B cell (primary cell): ENCODE measurements around the gene GUCA2A. TPM values are rescaled to one million over a fixed set of nuclear protein-coding genes. Genes with fewer than 3 reads are reported as not detected.

Experiments
- ATAC-seq: fragments of 200-7000 bp; cut with Tn5 transposase; one replicate; pipeline ENCODE4 v1.10.0; 2021; ENCODE audit warnings: low read depth, mild to moderate bottlenecking, moderate number of reproducible peaks, moderate library complexity
- CTCF ChIA-PET: fragments of 350-600 bp; sonication (Branson Sonifier 250); formaldehyde crosslinking; loops from one replicate; lab custom pipeline; 2021; ENCODE audit warnings: antibody characterized with exemption, inconsistent platforms; lab: Charles Lee
- POLR2A ChIA-PET: fragments of 350-600 bp; sonication (Branson Sonifier 250); formaldehyde crosslinking; loops from one replicate; lab custom pipeline; 2021; ENCODE audit warnings: antibody characterized with exemption; lab: Charles Lee
- DNase-seq: peaks from one replicate; pipeline ENCODE4 v3.0.0; 2013
- H2AFZ ChIP-seq: 2 replicates; pipeline ENCODE4 v1.6.1; 2012; ENCODE audit warnings: mild to moderate bottlenecking, low read depth, low read length; ENCODE audit not compliant: insufficient read depth, poor library complexity, severe bottlenecking
- H3K27ac ChIP-seq, 2 donors: 1 replicate in 1 of 2; 2 replicates in 1 of 2; pipeline ENCODE4 v1.5.1; 2012 to 2013; ENCODE audit warnings: low read length in 2 of 2, mild to moderate bottlenecking in 2 of 2, moderate library complexity in 1 of 2
- H3K27me3 ChIP-seq, 4 experiments: fragments of 200-600 bp in 1 of 4; sonication (generic) in 1 of 4; replicated peaks in 1 of 4; 1 replicate in 2 of 4; 2 replicates in 2 of 4; pipeline versions ENCODE4 v1.6.1 to v1.7.0; 2013 to 2016; ENCODE audit warnings: low read length in 3 of 4, mild to moderate bottlenecking in 2 of 4, mixed read lengths in 1 of 4, moderate library complexity in 1 of 4; ENCODE audit not compliant: insufficient read depth in 4 of 4, control insufficient read depth in 3 of 4; ENCODE audit errors: control extremely low read depth in 1 of 4
- H3K36me3 ChIP-seq, 2 experiments: replicated peaks in 1 of 2; 1 replicate in 1 of 2; 2 replicates in 1 of 2; pipeline versions ENCODE4 v1.6.1 to v1.7.1; 2013; ENCODE audit warnings: low read length in 1 of 2; ENCODE audit not compliant: insufficient read depth in 2 of 2, control insufficient read depth in 1 of 2; ENCODE audit errors: control extremely low read depth in 1 of 2, extremely low read depth in 1 of 2
- H3K4me1 ChIP-seq, 2 donors: fragments of 200-600 bp in 1 of 2; sonication (generic) in 1 of 2; 1 replicate in 1 of 2; 2 replicates in 1 of 2; pipeline versions ENCODE4 v1.5.1 to v1.6.1; 2013 to 2017; ENCODE audit warnings: low read length in 2 of 2; ENCODE audit not compliant: control insufficient read depth in 2 of 2, insufficient read depth in 2 of 2
- H3K4me2 ChIP-seq: replicated peaks from 2 replicates; pipeline ENCODE3; 2012; ENCODE audit warnings: mild to moderate bottlenecking, low read depth, low read length; ENCODE audit not compliant: poor library complexity, severe bottlenecking
- H3K4me3 ChIP-seq, 5 experiments: fragments of 200-600 bp in 1 of 5; sonication (generic) in 1 of 5; 1 replicate in 3 of 5; 2 replicates in 2 of 5; pipeline versions ENCODE4 v1.5.1 to v1.7.0; 2011 to 2016; ENCODE audit warnings: low read length in 4 of 5, mild to moderate bottlenecking in 4 of 5, low read depth in 2 of 5, control low read depth in 1 of 5, moderate library complexity in 1 of 5; ENCODE audit not compliant: insufficient read depth in 1 of 5; ENCODE audit errors: control extremely low read depth in 1 of 5, extremely low read depth in 1 of 5
- H3K79me2 ChIP-seq: fragments of 200-600 bp; sonication (generic); one replicate; pipeline ENCODE4 v1.6.0; 2016; ENCODE audit warnings: low read length; ENCODE audit not compliant: control insufficient read depth, insufficient read depth
- H3K9ac ChIP-seq: fragments of 200-600 bp; sonication (generic); 2 replicates; pipeline ENCODE4 v1.6.1; 2017; ENCODE audit warnings: mild to moderate bottlenecking, low read length, moderate library complexity
- H3K9me3 ChIP-seq, 3 donors: one replicate each; pipeline versions ENCODE4 v1.6.1 to v1.7.1; 2013; ENCODE audit warnings: low read length in 2 of 3; ENCODE audit not compliant: control insufficient read depth in 2 of 3, insufficient read depth in 1 of 3; ENCODE audit errors: control extremely low read depth in 1 of 3
- H4K20me1 ChIP-seq: 2 replicates; pipeline ENCODE4 v1.6.0; 2012; ENCODE audit warnings: mild to moderate bottlenecking, low read length; ENCODE audit not compliant: insufficient read depth, control insufficient read depth, poor library complexity, severe bottlenecking
- H3K27ac Mint-ChIP-seq: one replicate; pipeline ENCODE4 v1.8.0; 2021; ENCODE audit warnings: mixed read lengths
- H3K27me3 Mint-ChIP-seq: one replicate; pipeline ENCODE4 v1.8.0; 2021; ENCODE audit warnings: mixed read lengths
- H3K4me1 Mint-ChIP-seq: one replicate; pipeline ENCODE4 v1.8.0; 2021; ENCODE audit warnings: mixed read lengths
- H3K4me3 Mint-ChIP-seq: one replicate; pipeline ENCODE4 v1.8.0; 2021; ENCODE audit warnings: mixed read lengths
- H3K9me3 Mint-ChIP-seq: one replicate; pipeline ENCODE4 v1.8.0; 2022; ENCODE audit warnings: mixed read lengths; ENCODE audit not compliant: insufficient read depth
- CTCF ChIP-seq: fragments of 200-600 bp; IDR thresholded peaks from one replicate; pipeline ENCODE4 v1.8.0; 2022; ENCODE audit warnings: antibody characterized with exemption, mild to moderate bottlenecking
- EZH2 ChIP-seq: IDR thresholded peaks from 2 replicates; pipeline ENCODE4 v1.6.1; 2012; ENCODE audit warnings: borderline replicate concordance, low read depth, mild to moderate bottlenecking, moderate library complexity, low read length; ENCODE audit not compliant: insufficient read depth, poor library complexity, severe bottlenecking
- WGBS: methylation state at CpG from one replicate; pipeline ENCODE4 v1.1.5; 2013; ENCODE audit warnings: missing lambda C conversion rate; ENCODE audit not compliant: insufficient coverage; 5-methylcytosine and 5-hydroxymethylcytosine counted together
- intact Hi-C: fragments of 100-400 bp; cut with micrococcal nuclease; formaldehyde crosslinking; loops from one replicate; pipeline ENCODE4 v1.10.0; 2022
- polyA plus RNA-seq: library from polyadenylated mRNA; depleted of rRNA; stranded (reverse); fragments of >200 nt; gene quantifications from 2 replicates; pipeline ENCODE4 v1.2.3, GENCODE V29; 2012
- total RNA-seq, 2 donors: library from RNA; stranded (reverse); fragments of 120-200 nt in 1 of 2; gene quantifications; 1 replicate in 1 of 2; 2 replicates in 1 of 2; pipeline versions ENCODE4 v1.2.3 to v1.2.4, GENCODE V29; 2013 to 2022

GUCA2A gene
- total and polyA plus RNA-seq, 2 donors (not counting 1 experiment from before 2014, with no cell fraction given), result not detected

- Histone ChIP-seq H4K20me1 (no peaks in the 10 kb centered on the region), H3K4me3 (no peak overlapping the region), H3K79me2 (no peaks in the 10 kb centered on the region), H3K4me2 (no peak overlapping the region), H2AFZ (no peak overlapping the region), H3K9ac (no peak overlapping the region), H3K36me3 (no peaks in the 10 kb centered on the region), H3K9me3 (peaks cover 0 to 5% (median 0%) of the 10 kb centered on the region in 3 donors), H3K27ac (no peak overlapping the region), H3K4me1 (no peaks in the 10 kb centered on the region), H3K27me3 (no peaks in the 10 kb centered on the region)
- CTCF ChIA-PET, result interaction anchor here (0.8 kb wide), 1 partner anchor 16 kb away, joined by 3 read pairs; no protein-coding TSS in a partner anchor
- Mint-ChIP-seq H3K27ac (no peak overlapping the region), H3K4me1 (no peaks in the 10 kb centered on the region), H3K27me3 (peaks cover 9% of the 10 kb centered on the region), H3K4me3 (no peak overlapping the region), H3K9me3 (peaks cover 3% of the 10 kb centered on the region)
- intact Hi-C loops, result no loop called here
- POLR2A ChIA-PET, result no interaction called here
- no peak for ATAC-seq
- 24% methylated on average over 7 of the region's 7 CpGs for WGBS
- TF ChIP-seq CTCF (no peak), EZH2 (no peak)
- DNase-seq, result no peak
These were observed 6.9 kb downstream of the GUCA2A start for GRCh38 chr1:42157667-42158066.

- DNase-seq, result no peak
- TF ChIP-seq CTCF, result no peak
- TF ChIP-seq EZH2, result no peak
- H3K9ac ChIP-seq, result no peak overlapping the region
These were observed 9.2 kb downstream of the GUCA2A start for GRCh38 chr1:42155362-42155761.

More at GRCh38 chr1:42155362-42155761, 9.2 kb downstream of the GUCA2A start:
- H3K9me3 Mint-ChIP-seq, result no peaks in the 10 kb centered on the region
- Histone ChIP-seq H2AFZ (no peak overlapping the region), H3K27ac (no peak overlapping the region), H3K9me3 (no peaks in the 10 kb centered on the region), H3K4me2 (no peak overlapping the region), H3K27me3 (no peaks in the 10 kb centered on the region), H3K79me2 (no peaks in the 10 kb centered on the region), H3K36me3 (no peaks in the 10 kb centered on the region), H3K4me3 (no peak overlapping the region), H4K20me1 (no peaks in the 10 kb centered on the region), H3K4me1 (no peaks in the 10 kb centered on the region)
- POLR2A ChIA-PET, result no interaction called here
- no peak overlapping the region for H3K4me3 Mint-ChIP-seq
- peaks cover 4% of the 10 kb centered on the region for H3K27me3 Mint-ChIP-seq
- 90% methylated on average over 12 of the region's 12 CpGs for WGBS
- intact Hi-C loops, result no loop called here
- H3K4me1 Mint-ChIP-seq, result no peaks in the 10 kb centered on the region
- no peak overlapping the region for H3K27ac Mint-ChIP-seq
- ATAC-seq, result no peak
- CTCF ChIA-PET, result interaction anchor here (0.6 kb wide), 1 partner anchor 368 kb away, joined by 3 read pairs; no protein-coding TSS in a partner anchor
